Renal cortex interstitium (tissue), 11 donors: ENCODE data around the gene EPB41L5. TPM values are rescaled to one million over a fixed set of nuclear protein-coding genes. Genes with fewer than 3 reads are reported as not detected.
"Not testable (repeated sequence)": the region's sequence is repeated elsewhere in the genome, so short reads cannot be mapped to it uniquely, and the experiment has no call there.

Experiments used
- DNase-seq, 11 donors: peaks; one replicate each; pipeline ENCODE4 v3.0.0-alpha.2; 2013; ENCODE audit warnings: low read depth in 9 of 11, low spot score in 4 of 11; ENCODE audit errors: extremely low read depth in 1 of 11
- polyA plus RNA-seq, 3 donors: library from polyadenylated mRNA; unstranded; fragments of 120-200 nt; gene quantifications; one replicate each; pipeline ENCODE4 v1.2.1, GENCODE V29; 2013; ENCODE audit not compliant: insufficient read length in 3 of 3

The EPB41L5 gene
- polyA plus RNA-seq, 3 donors, result 81.6 to 95.9 (median 93.5) TPM

DNA sequence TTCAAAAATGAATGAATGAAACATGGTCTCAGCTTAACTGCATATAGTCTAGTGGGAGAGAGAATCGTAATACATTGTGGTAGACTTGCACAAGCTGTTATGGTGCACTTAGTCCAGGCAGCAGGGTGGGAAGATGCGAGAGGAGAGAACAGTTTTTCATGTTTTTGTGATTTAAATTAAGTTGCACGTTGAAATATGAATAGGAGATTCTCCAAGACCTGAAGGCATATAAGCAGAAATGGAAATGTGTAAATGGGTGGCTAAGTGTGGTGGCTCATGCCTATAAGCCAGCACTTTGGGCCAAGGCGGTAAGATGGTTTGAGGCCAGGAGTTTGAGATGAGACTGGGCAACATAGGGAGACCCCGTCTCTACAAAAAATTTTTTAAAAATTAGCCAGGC, 149.8 kb downstream of the EPB41L5 start:
- DNase-seq, result no peak

DNA sequence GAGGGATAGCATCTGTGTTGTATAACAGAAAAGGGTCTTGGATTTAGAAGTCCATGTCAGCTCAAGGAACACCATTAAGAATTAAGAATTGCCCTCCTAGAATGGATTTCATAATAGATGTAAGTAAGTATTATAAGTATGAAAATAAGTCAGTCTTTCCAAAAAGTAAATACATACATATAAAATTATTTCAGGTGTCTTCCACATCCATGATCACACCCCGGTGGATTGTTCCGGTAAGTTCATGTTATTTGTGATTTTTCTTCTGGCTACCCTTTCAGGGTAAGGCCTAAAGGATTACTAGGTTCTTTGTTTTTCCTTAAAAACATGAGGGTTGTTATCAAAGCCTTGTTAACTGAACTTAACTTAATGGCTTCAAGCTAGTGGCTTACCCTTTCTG, 154.4 kb downstream of the EPB41L5 start:
- no peak for DNase-seq

DNA sequence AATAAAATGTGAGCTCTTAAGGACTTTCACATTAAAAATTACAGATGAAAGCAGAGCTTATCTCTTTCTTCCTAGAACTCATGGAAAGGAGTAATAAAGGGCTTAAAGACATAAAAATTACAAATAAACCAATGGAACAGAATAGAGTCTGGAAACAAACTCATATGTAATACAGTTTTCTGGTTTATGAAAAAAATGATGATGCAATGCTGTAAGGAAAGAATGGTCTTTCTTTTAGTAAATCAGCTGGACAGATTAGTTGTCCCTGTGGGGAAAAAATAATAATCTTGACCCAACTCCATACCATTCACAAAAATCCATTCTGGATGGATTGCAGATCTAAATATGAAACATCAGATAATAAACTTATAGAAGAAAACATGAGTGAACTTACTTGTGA, 156.1 kb downstream of the EPB41L5 start:
- no peak for DNase-seq

DNA sequence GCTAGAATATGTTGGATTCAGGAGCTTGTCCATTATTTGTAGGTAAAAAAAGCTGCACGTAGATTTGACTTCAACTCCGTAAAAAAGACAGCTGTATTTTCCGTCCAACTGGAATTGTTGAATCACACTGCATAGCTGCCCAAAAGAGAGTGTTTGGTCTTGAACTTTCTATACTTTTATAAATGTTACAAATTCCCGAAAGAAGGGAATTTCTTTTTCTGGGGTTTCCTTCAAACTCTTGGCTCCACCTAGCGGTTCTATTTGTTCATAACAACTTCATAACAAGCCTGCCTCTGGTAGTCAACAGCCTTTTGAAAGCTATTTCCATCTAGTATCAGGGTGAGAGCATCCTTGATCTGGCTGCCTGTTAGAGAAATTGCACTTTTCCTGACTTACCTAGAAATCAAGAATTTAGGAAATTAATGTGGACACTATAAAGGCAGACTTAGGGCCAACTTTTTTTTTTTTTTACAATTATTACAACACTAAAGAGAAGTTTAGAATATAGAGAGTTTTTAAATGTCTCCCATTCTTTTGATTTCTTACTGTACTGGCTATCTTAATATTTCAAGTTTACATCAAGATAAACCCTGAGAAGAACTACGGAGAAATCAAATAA, 162.2 kb downstream of the EPB41L5 start:
- DNase-seq, result peak; percentile 41 to 72 (median 55)

DNA sequence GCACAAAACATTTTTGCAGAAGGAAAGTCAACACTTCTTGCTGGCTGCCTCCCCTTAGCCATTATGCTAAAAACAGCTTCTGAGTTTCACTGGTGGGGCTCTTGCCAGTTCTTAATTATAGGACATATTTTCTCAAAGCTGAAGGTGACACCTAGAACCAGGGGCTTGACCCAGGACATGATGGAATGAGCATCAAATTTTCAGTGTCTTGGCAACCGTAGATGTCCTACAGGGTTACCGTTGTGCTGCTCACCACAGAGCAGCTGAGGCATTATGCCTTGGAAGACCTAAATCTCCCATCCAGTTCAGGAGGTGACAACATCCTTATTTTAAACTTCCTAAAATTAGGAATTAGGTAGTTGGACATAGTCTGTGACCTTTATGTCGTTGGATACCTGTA, 163.6 kb downstream of the EPB41L5 start:
- no peak for DNase-seq

DNA sequence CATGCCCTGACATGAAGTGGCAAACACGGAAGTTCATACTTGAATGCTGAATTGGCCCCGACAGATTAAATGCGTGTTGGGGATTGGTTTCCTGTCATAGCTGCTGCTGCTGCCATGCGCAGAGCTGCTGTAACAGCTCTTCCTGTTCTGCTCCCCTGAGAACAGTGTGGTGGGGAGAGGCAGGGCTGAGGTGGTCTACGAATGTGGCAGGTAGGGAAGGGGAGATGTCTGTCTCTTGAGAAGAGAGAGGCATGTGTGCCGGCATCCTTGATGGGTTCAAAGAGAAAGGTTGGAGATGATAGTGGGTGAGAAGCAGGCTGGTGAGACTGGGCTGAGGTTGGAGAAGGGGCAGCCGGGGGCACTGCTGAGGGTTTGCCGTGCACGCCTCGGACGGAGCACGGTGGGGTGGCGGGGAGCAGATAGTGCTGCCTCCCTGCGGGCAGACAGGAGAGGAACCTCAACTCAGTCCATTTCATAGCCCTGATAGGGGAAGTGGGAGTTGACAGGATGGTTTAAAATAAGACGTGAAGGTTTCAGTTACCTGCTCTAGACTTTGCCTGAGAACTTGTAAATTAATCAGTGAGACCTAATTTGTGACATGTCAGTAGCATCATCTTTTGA, 164.2 kb downstream of the EPB41L5 start:
- DNase-seq, result no peak

DNA sequence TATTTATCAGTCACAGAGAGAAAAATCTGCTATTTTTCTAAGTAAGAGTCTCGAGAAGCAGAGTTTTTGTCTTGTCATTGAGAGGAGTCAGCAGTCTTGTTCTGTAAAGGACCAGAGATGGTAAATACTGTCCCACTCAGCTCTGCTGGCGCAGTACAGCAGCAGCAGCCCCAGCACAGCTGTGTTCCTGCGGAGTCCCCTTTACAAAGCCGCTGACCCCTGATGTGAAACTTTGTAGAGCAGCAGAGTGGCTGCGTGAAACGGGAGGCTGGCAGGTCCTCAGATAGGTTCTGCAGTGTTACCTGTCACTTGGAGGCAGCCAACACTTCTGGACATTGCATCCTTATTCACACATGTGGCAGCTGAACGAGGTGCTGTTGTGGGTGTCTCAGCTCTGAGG, 165.1 kb downstream of the EPB41L5 start:
- no peak for DNase-seq

DNA sequence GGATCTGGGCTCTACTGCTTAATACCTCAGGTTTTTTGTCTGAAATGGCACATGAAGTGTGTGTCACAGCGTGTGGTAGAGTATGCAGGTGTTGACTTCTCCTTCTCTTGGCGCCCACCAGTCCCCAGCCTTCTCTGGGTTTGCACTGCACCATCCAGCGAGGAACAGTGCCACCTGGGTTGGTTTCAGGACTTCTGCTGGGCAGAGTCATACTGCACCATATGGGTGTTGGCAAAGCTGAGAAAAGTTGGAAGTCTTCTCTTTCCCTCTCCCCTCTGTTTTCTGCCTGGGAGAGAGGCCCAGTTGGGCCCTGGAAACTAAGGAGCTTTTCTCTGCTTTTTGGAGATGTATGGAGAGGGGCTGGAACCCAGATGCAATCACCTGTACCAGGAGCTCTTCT, 166.5 kb downstream of the EPB41L5 start:
- DNase-seq, result no peak

DNA sequence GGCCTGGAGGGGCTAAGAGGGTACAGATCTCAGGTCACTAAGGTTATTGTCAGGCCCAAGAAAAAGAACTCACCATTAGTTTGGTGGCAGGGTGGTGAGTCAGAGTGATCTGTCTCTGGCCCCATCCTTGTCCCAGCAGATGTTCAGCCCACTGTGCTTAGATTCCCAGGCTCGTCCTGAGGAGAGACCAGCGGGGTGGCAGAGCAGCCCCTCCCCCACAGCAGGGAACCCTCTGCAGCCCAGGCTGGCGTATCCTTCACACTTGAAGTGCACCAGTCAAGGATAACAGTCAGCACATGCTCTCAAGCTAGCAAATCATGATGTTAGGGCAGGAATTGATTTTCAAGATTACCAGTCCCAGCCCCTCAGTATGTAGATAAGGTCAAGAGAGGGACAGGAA, 167.2 kb downstream of the EPB41L5 start:
- no peak for DNase-seq

DNA sequence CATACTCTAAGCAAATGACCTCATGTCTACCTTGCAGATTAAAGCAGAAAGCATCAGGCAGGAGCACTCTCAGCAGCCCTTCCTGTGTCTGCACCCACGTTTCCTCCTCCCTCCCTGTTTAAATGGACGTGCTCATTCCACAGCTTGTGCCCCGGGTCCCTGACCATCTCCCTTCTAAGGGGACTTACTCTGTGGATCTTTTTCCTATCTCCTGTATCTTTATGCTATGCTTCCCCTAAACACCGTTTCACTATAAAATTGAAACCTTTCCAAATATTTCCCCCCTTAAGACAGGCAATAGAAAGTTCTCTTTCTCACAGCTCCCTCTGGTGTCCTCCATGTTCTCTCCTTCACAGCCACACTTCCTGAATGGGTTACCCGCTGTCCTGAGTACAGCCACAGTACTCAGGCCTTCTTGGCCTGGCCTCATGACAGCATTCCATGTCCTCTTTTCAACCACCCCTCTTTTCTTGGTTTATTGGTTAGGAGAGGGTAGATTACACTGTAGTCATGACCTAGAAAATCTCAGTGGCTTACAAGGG, 169.2 kb downstream of the EPB41L5 start:
- DNase-seq, result no peak

DNA sequence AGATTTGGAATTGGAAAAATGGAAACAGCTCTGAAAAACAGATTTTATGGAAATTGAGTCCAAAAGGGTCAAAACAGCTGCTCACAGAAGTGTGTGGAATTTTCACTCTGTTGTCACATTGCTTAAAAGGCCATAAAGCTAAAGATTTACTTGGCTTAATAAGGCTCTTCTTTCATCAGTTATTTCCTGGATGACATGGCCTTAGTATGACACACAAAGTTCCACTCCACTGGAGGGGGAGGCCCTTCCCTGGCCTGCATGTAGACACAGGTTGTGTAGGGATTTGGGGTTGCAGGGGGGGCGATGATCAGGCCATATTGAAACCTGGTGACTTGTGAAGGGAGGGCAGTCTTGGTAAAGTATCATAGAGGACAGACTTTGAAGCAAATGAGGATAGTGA, 176.3 kb downstream of the EPB41L5 start:
- no peak for DNase-seq

DNA sequence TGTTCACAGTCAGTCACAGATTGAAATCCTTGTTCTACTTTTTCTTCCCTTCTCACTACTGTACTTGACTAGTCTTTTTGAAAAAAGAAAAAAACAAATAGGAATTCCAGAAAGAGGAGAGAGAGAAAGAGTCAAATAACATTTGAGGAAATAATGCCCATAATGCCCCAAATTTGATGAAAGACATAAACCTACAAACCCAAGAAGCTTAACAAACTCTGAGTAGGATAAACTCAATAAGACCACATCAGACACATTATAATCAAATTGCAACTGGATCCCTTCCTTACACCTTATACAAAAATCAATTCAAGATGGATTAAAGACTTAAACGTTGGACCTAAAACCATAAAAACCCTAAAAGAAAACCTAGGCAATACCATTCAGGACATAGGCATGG, 179.4 kb downstream of the EPB41L5 start:
- DNase-seq, result no peak

DNA sequence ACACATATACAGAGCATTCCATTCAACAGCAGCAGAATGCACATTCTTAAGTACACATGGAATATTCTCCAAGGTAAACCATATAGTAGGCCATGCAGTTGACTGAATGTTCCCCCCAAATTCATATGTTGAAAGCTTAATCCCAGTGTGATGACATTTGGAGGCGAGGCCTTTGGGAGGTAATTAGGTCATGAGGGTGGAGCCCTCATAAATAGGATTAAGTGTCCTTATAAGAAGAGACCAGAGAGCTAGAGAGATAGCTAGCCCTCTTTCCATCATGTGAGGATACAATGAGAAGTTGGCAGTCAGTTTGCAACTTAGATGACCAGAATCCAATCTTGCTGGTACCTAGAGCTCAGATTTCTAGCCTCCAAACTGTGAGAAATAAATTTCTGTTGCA, 182.7 kb downstream of the EPB41L5 start:
- no peak for DNase-seq

DNA sequence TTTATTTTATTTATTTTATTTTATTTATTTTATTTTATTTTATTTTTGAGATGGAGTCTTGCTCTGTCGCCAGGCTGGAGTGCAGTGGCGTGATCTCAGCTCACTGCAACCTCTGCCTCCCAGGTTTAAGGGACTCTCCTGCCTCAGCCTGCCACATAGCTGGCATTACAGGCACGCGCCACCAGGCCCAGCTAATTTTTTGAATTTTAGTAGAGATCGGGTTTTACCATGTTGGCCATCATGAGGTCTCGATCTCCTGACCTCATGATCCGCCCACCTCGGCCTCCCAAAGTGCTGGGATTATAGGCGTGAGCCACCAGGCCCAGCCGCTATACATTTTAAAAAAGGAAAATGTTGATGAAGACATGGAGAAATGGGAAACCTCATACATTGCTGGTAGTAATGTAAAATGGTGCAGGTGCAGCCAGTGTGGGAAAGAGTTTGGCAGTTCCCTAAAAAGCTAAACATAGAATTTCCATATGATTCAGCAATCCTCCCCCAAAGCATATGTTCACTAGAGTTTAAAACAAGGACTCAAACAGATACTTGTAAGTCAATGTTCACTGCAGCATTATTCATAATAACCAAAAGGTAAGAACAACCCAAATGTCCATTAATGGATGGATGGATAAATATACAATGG, 187.1 kb downstream of the EPB41L5 start:
- not testable (repeated sequence) for DNase-seq

DNA sequence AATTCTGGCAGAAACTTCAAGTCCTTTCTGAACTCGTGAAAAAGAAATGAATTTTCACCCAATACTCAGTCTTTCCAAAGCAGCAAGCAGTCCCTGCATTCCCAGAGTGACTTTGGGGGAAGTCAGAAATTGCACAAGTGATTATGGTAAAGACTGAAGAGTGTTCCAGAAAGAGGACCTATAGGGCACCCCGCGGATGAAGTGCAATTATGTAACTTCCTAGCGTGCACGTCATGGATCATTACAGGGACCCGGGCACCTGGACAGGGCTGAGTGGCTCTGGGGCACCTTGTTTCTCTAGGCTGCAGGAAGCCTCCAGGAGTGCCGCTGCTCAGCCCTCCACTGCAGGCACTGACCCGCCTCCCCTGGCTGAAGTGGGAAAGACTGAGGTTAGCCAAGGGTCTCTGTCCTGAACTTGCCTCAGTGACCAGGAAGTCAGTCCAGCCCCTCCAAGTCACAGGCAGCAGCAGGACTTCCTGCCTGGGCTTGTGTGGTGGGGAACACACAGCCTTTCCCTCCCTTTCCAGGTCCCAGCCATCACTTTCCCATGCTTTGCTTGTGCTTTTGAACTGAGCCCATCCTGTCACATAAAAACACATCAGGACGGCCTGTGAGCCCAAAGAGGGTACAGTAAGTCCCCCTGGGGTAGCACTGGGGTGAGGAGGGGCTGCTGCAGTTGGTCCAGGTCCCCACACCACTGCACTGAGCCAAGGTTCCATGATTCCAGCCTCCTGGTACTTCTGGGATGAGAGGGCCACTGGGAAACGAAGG, 190.6 kb downstream of the EPB41L5 start:
- no peak for DNase-seq

DNA sequence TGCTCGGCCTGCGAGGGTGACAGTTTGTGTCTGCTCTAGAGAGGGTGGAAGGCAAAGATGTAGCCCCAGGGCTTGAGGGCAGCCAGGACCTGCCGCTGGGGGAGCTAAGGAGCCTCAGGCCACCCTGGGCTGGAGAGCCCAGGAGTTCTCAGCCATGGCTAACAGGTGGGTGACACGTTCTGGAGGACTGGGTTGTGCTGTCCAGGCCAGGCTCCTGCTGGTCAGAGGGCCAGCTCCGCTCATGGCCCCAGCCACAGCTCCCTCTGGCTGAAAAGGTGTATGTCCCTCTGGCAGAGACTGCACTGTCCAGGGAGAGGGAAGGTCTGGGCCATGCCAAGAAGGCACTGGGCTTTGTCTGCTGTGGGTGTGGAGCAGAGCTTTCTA, 191.1 kb downstream of the EPB41L5 start:
- no peak for DNase-seq

DNA sequence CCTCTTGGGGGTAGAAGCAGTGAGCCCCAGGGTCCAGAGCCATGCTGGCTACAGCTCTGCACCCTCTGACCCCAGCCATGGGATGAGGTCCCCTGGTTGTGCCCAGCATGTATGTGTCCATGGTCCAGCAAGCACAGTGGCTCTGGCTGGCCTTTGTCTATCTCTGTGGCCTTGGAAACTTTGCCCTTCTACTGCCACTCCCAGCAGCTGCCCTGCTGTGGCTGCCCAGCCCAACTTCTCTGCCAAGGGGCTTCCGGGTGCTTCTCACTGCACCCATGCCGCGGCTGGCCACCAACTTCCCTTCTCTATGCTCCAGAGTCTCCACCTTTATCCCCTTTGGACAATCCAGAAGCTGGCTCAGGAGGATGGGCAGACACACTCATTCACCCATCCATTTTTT, 191.5 kb downstream of the EPB41L5 start:
- no peak for DNase-seq

DNA sequence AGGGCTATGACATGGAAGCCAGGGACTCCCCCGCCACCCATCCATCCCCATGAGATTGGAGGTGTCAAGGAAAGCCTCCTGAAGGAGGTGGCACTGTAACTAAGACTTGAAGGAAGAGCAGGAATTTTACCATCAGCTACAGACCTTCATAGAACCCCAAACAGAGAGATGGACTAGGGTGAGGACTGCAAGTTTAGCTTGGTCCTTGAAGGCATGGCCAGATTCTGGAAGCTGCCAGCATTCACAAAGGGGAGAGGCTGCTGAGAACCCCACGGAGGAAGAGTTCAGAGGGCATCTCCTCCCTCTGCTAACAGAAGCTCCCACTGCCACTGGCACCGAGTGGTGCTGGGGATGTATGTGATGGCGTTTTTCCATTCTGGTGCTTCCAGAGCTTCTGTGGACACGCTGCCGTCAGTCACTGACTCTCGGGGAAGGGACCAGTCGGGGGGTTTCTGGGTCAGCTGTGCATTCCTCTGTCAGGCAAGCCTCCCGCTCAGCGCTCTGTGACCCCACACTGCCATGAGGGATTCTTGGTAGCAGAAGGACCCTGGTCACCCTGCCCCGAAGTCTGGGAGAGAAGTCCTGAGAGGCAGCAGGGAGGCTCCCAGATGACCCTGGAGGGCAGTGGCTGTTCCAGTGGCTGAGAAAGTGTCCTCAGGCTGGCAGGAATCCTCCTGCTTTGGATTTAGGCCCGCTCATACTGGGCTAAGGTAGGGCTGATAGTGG, 192.2 kb downstream of the EPB41L5 start:
- DNase-seq, result no peak

DNA sequence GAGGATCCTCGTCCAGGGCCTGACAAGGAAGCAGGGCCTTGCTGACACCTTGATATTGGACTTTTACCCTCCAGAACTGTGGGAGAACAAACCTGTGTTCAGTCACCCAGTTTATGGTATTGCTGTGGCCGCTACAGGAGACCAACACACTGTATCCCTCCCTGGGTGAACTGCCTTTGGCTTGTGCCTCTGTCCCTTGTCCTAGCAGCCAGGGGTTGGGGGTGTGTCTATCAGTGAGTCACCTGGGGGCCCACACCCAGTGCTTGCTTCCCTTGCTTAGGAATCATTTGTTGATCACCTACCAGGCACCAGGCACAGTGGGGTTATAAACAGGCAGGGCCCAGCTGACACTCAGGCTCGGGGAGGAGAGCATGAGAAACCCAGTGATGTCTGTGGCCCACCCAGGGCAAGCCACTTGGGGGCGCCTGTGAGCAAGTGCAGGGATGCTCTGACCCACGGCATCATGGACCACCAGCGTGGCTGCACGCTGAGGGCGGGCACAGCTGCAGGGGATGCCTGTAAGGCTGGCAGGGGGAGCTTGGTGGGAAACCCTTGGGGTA, 193.2 kb downstream of the EPB41L5 start:
- DNase-seq, result no peak
